Nephron (organoid): ENCODE data around the gene RAB2B.

Experiments used
- H3K27ac Mint-ChIP-seq, 3 experiments: 2 replicates each; pipeline ENCODE4 v1.8.0; 2020; ENCODE audit warnings: mixed read lengths in 3 of 3, mild to moderate bottlenecking in 2 of 3, moderate library complexity in 1 of 3
- H3K27me3 Mint-ChIP-seq: 2 replicates; pipeline ENCODE4 v1.8.0; 2021; ENCODE audit warnings: low read depth, mild to moderate bottlenecking, moderate library complexity, mixed read lengths
- H3K36me3 Mint-ChIP-seq: 2 replicates; pipeline ENCODE4 v1.8.0; 2020; ENCODE audit warnings: low read depth, mixed read lengths
- H3K4me1 Mint-ChIP-seq: 2 replicates; pipeline ENCODE4 v1.8.0; 2020; ENCODE audit warnings: mixed read lengths
- H3K4me3 Mint-ChIP-seq, 3 experiments: 2 replicates each; pipeline ENCODE4 v1.8.0; 2020; ENCODE audit warnings: mild to moderate bottlenecking in 3 of 3, mixed read lengths in 3 of 3, moderate library complexity in 2 of 3
- H3K9me3 Mint-ChIP-seq: 2 replicates; pipeline ENCODE4 v1.8.0; 2020; ENCODE audit warnings: mixed read lengths
- TF ChIP-seq, protein P1 (sequence below), 3 experiments: fragments of 200-600 bp; sonication (generic); IDR thresholded peaks; one replicate each; pipeline ENCODE4 v1.5.0; 2021; ENCODE audit warnings: antibody characterized with exemption in 3 of 3; ENCODE audit not compliant: unreplicated experiment in 3 of 3

RAB2B gene

DNA sequence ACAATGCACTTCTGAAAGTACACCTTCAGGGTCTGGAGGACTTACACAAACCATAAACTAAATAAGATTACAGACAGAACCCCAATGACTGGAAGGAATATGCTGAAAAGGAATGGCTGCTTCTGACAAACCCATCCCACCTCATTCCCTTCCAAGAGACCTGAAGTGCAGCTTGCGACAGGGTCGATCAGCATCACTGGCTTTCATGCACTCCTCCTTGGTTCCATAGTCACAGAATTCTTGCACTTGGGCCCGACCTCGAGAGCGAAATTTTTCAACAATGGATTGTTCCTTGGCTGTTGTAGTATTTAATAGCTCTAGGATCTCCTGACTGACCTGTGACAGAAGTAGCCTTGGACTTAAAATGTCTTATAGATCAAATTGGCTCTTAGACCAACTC is 24.8 kb upstream of the RAB2B start:
- no peaks in the 10 kb centered on the region for H3K9me3 Mint-ChIP-seq
- H3K36me3 Mint-ChIP-seq, result peaks cover 64% of the 10 kb centered on the region
- H3K27ac Mint-ChIP-seq, result peak overlapping the region in 1 of 3 experiments; percentile 40
- H3K27me3 Mint-ChIP-seq, result no peaks in the 10 kb centered on the region
- TF ChIP-seq, protein P1, sequence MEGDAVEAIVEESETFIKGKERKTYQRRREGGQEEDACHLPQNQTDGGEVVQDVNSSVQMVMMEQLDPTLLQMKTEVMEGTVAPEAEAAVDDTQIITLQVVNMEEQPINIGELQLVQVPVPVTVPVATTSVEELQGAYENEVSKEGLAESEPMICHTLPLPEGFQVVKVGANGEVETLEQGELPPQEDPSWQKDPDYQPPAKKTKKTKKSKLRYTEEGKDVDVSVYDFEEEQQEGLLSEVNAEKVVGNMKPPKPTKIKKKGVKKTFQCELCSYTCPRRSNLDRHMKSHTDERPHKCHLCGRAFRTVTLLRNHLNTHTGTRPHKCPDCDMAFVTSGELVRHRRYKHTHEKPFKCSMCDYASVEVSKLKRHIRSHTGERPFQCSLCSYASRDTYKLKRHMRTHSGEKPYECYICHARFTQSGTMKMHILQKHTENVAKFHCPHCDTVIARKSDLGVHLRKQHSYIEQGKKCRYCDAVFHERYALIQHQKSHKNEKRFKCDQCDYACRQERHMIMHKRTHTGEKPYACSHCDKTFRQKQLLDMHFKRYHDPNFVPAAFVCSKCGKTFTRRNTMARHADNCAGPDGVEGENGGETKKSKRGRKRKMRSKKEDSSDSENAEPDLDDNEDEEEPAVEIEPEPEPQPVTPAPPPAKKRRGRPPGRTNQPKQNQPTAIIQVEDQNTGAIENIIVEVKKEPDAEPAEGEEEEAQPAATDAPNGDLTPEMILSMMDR (IDR thresholded peaks at IDR 0.05; ENCODE audit: unreplicated experiment in 3 of 3), result no peak
- H3K4me3 Mint-ChIP-seq, result no peak overlapping the region
- H3K4me1 Mint-ChIP-seq, result no peaks in the 10 kb centered on the region

DNA sequence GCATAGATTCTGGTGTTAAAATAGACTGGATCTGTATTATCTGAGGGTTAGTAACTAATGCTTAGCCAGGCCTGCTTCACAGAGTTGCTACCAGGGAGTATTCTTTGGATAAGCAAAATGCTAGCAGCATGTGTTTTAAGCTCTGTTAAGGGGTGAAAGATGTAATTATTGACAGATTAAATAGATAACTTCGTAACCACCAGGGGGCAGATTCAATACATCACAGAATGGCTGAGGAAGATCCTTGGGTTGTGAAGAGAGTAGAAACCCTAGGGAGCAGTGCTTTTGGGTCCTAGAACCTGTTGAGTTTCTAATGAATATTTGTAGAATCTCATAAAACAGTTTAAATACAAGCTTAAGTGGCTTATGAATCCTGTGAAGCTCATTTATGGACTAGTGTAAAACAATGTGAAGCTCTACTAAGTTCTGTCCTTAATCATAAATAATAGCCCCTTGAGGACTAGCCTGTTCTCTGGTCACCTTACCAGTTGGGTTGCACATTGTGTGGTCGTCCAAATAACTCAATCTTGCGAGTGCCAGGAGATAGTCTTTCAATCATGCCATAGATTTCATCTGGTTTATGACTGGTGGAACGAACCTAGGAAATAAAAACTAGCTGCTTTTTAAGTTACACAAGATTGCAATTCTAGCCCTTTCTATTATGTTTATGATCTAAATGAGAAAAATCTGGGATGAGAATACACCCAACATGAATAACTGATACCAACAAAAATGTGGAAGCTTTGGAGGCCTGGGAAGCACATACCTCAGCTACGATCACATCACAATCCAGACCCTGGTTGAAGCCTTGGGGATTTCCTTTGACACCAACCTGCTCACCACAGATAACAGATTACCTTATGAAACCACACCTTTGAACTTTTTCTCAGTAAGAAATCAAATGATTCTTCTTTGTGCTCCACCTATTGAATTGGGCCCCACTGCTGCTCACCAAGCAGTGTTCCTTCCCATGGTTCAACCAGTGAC is 22.1 kb upstream of the RAB2B start:
- H3K27ac Mint-ChIP-seq, result peak overlapping the region; percentile 5 to 37 (median 28)
- no peaks in the 10 kb centered on the region for H3K4me1 Mint-ChIP-seq
- no peaks in the 10 kb centered on the region for H3K9me3 Mint-ChIP-seq
- TF ChIP-seq, protein P1 (IDR thresholded peaks at IDR 0.05; ENCODE audit: unreplicated experiment in 3 of 3), result peak; percentile 45 to 65 (median 55)
- peaks cover 80% of the 10 kb centered on the region for H3K36me3 Mint-ChIP-seq
- no peak overlapping the region for H3K4me3 Mint-ChIP-seq
- H3K27me3 Mint-ChIP-seq, result no peaks in the 10 kb centered on the region

DNA sequence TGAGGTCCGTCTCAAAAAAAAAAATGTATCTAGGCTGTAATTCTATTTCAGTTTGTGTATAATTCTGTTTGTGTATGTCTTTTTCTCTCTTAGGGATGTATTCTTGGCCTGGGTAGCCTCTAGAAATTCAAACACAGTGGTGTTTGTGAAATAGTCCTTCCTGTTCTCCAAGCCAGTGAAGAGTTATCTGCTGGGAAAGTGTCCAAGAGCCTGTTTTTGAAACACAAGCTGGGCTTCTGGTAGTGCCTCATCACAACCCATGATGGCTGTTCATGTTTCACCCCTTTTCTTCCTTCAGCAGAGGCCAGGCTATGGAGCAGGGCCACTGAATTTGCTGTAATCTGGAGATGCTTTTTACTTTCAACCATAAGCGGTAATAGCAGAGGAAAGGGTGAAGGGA is 19.7 kb upstream of the RAB2B start:
- no peak overlapping the region for H3K27ac Mint-ChIP-seq
- no peaks in the 10 kb centered on the region for H3K27me3 Mint-ChIP-seq
- H3K9me3 Mint-ChIP-seq, result no peaks in the 10 kb centered on the region
- H3K36me3 Mint-ChIP-seq, result peaks cover 75% of the 10 kb centered on the region
- no peaks in the 10 kb centered on the region for H3K4me1 Mint-ChIP-seq
- TF ChIP-seq, protein P1 (IDR thresholded peaks at IDR 0.05; ENCODE audit: unreplicated experiment in 3 of 3), result no peak
- H3K4me3 Mint-ChIP-seq, result no peak overlapping the region

DNA sequence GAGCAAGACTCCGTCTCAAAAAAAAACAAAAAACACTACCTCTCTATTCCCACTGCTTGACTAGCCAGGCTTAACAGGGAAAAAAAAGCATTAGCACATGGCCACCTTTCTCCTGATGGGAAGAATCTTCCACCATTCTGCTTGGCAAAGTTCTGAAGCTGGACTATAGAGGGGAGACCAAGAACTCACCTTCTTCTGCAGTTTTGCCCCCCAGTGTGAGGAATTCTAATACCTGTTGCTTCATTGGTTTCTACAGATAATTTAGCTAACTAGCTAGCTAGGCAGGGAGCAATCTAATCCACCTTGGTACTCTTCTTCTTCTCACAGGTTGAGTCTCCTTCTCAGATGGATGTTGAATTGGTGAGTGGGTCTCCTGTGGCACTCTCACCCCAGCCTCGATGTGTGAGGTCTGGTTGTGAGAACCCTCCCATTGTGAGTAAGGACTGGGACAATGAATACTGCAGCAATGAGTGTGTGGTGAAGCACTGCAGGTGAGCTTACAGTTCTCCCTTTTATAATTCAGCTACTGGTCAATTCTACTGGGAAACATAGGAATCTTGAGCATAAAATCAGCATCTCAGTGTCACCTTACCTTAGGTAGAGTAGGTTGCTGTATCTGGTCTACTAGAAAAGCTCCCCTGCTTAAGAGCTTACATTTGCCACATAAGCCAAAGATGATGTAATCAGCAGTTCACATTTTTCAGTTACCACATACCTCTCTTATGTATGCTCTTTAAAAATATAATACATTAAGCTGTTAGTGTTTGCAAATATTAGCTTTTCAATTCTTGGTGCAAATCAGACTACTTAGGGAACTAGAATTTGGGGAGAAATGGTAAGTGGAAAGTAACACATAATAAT is 18.4 kb upstream of the RAB2B start:
- Mint-ChIP-seq H3K27me3 (no peaks in the 10 kb centered on the region), H3K36me3 (peaks cover 73% of the 10 kb centered on the region), H3K4me3 (no peak overlapping the region), H3K9me3 (no peaks in the 10 kb centered on the region), H3K27ac (no peak overlapping the region), H3K4me1 (no peaks in the 10 kb centered on the region)
- TF ChIP-seq, protein P1 (IDR thresholded peaks at IDR 0.05; ENCODE audit: unreplicated experiment in 3 of 3), result no peak

DNA sequence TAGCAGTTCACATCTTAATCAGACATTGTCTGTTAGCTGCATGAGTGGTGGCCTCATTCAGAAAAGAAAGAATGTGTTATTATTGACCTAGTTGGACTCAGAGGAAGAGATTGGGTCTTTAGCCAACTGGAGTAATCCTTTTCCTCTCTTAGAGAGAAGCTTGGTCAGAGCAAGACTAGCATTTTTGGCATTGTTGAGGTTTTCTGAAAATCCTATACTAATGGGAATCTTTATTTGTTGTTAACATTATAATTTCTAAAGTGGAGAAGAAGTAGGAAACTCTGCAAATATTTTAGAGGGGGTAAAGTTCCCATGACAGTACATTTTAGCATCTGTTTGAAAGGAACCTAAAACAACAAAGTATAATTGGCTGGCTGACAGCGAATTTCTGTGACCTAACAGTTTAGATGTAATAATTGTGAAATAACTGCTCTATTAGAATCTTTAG is 9.9 kb upstream of the RAB2B start:
- peaks cover 40% of the 10 kb centered on the region for H3K36me3 Mint-ChIP-seq
- H3K4me3 Mint-ChIP-seq, result no peak overlapping the region
- H3K4me1 Mint-ChIP-seq, result no peaks in the 10 kb centered on the region
- no peaks in the 10 kb centered on the region for H3K9me3 Mint-ChIP-seq
- H3K27ac Mint-ChIP-seq, result no peak overlapping the region
- H3K27me3 Mint-ChIP-seq, result no peaks in the 10 kb centered on the region
- TF ChIP-seq, protein P1 (IDR thresholded peaks at IDR 0.05; ENCODE audit: unreplicated experiment in 3 of 3), result no peak
